GM19193 (cell line): ENCODE results near the gene PKMYT1.

Source experiments
- POLR2A ChIP-seq: IDR thresholded peaks from 4 replicates; pipeline ENCODE4 v1.6.1; 2011; ENCODE audit not compliant: insufficient read depth, insufficient read length; ENCODE audit errors: extremely low read depth

The PKMYT1 gene

GRCh38 chr16:2990891-2991290, 10.6 kb upstream of the PKMYT1 start:
- TF ChIP-seq POLR2A = no peak

DNA sequence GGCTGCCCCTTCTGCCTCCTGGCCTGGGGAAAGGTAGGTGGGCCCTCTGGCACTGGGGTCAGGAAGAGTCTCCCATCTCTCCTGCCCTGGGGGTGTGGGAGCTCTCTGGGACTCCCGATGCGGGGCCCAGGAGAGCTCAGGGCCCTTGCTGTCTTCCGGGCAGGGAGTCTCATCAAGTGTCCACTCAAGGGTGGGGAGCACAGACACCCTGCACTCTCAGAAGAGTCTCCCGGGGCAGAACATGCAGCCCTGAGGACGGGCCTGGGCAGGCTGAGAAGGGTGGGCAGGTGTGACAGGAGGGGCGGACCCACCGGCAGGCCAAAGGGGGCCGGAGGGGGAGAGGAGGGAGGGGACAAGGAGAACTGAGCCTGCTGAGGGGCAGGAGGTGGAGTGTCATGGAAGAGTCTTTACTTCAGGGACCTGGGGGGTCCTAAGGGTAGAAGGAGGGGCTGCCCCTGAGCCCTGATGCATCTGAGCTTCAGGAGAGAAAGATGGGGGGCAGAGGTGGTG, 8.4 kb upstream of the PKMYT1 start:
- no peak for TF ChIP-seq POLR2A

GRCh38 chr16:2987833-2988232, 7.6 kb upstream of the PKMYT1 start:
- no peak for TF ChIP-seq POLR2A

- no peak for TF ChIP-seq POLR2A
Observed at GRCh38 chr16:2987286-2987685, 7.0 kb upstream of the PKMYT1 start.

GRCh38 chr16:2986623-2987188, 6.5 kb upstream of the PKMYT1 start:
- no peak for TF ChIP-seq POLR2A

DNA sequence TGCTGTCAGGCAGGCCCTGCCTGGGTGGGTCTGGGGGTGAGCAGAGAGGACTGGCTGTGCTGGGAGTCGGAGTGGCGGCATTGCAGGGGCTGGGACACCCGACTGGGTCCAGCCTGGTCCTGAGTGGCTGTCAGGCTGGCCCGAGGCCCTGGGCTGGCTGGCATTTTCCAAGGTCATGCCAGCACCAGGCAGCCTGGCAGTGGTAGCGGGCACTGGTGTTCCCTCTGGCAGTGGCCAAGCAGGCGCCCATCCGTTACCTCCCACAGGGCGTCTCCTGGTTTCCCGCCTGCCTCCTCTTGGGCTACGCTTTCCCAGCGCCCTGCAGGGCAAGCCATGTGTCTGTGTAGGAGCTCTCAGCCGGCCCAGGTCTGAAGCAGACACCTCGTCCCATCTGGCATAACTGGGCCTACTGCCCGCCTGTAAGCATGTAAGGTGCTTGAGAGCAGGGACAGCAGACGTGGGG, 5.7 kb upstream of the PKMYT1 start:
- no peak for TF ChIP-seq POLR2A

DNA sequence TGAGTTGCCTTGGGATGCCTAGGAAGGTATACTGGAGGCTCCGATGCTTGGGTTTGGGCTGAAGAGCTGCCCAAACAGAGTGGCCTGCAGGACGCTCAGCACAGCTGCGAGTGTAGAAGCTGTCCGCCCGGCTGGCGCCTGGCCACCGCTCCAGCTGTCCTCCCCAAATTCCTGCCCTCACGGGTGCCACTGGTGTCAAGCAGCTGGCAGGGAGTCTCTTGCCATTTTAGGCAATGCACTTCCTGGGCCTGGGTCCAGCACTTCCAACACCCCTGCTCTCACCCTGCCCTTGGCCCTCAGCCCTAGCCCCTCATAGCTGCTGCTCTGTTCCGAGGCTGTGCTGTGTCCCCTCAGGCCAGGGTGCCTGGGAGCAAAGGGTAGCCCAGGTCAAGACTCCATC, 5.2 kb upstream of the PKMYT1 start:
- TF ChIP-seq POLR2A = no peak

DNA sequence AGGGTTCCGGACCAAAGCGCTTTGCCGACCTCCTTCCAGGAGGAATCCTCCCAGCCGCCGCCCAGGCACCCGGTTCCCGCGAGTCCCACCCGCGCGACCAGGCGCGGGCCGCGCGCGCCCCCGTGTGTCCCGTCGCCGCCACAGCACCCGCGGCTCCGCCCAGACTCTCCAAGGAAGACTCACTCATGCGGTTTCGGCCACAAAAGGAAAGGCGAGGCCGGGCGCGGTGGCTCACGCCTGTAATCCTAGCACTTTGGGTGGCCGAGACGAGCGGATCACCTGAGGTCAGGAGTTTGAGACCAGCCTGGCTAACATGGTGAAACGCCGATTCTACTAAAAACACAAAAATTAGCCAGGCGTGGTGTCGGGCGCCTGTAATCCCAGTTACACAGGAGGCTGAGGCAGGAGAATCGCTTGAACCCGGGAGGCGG, 3.5 kb upstream of the PKMYT1 start:
- no peak for TF ChIP-seq POLR2A

- no peak for TF ChIP-seq POLR2A
Observed at GRCh38 chr16:2982402-2982801, 2.2 kb upstream of the PKMYT1 start.

GRCh38 chr16:2981899-2982250, 1.6 kb upstream of the PKMYT1 start:
- no peak for TF ChIP-seq POLR2A

DNA sequence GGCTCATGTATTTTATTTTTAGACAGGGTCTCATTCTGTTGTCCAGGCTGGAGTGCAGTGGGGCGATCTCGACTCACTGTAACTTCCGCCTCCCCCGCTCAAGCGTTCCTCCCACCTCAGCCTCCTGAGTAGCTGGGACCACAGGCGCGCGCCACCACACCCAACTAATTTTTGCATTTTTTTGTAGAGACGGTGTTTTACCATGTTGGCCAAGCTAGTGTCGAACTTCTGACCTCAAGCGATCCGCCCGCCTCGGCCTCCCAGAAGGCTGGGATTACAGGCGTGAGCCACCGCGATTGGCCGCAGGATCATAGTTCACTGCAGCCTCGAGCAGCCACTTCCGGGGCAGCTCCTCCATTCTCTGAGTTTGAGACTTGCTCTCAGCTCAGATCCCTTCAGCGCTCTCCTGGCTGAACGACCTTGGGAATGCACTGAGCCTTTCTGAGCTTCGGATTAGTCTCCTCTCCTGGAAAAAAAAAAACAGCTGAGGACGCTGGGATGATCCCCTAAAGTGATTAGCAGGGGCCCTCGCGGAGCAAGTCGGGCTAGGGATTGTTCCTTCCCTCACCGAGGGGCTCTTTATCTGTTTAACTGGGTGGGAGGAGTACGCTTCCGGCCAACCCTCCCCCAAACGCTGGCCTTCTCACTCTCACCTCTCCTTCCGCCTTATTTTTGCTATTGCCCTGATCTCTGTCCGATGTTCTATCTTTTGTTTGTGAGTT, 1.1 kb upstream of the PKMYT1 start:
- TF ChIP-seq POLR2A = no peak

- TF ChIP-seq POLR2A = no peak
Observed at GRCh38 chr16:2979669-2980226, 498 bp downstream of the PKMYT1 start.

DNA sequence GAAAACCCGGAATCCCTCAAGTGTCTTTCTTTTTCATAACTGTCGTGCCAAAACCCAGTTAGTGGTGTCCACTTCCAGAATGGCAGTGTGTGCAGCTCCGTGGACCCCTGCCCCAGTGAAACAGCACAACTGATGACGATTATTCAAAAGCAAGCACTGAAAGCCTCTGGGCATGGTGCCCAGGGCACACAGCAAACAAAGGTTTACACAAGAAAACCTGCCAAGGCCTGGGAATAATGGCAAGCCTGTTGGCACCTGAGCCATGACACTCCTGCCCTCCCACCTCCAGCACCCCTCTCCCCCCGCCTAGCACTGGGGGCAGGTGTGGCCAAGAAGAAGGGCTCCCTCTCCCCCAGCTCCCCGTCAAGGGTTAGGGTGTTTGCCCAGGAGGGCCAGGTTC, 2.8 kb downstream of the PKMYT1 start:
- no peak for TF ChIP-seq POLR2A

DNA sequence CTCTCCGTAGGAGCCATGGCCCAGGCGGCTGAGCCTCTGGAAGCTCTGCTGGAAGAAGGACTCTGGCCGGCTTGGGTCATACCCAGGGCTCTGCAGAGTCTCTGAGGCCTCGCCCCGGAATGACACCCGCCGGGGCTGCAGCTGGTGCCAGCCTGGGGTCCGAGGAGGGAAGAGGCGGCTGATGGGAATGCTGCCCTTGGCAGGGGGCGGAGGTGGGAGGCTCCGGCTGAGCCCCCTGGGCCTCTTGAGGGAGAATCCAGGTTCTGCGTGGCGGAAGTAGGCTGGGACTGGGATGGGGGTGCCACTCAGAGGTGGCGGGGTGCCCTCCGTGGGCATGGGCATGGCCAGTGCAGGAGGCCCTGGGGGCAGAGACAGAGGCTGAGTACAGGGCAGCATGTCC, 3.6 kb downstream of the PKMYT1 start:
- no peak for TF ChIP-seq POLR2A

DNA sequence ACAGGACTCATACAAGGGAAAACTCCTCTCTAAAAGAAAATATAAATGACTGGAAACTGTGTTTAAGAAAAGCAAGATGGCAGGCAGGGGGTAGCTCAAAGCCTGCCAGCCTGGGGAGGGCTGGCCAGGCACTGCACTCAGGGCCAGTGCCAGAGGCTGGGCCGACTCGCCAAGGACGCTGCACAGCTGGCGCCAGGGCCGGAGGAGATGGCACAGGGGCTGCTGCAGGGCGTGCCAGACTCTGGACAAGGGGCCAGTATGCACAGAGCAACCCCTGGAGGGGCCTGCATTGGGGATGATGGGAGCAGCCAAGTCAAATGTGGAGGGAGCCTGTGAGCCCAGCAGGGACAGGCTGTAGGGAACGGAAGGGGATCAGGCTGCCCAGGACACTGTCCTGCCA, 4.0 kb downstream of the PKMYT1 start:
- TF ChIP-seq POLR2A = no peak

- TF ChIP-seq POLR2A = no peak
Observed at GRCh38 chr16:2975161-2975795, 5.0 kb downstream of the PKMYT1 start.

DNA sequence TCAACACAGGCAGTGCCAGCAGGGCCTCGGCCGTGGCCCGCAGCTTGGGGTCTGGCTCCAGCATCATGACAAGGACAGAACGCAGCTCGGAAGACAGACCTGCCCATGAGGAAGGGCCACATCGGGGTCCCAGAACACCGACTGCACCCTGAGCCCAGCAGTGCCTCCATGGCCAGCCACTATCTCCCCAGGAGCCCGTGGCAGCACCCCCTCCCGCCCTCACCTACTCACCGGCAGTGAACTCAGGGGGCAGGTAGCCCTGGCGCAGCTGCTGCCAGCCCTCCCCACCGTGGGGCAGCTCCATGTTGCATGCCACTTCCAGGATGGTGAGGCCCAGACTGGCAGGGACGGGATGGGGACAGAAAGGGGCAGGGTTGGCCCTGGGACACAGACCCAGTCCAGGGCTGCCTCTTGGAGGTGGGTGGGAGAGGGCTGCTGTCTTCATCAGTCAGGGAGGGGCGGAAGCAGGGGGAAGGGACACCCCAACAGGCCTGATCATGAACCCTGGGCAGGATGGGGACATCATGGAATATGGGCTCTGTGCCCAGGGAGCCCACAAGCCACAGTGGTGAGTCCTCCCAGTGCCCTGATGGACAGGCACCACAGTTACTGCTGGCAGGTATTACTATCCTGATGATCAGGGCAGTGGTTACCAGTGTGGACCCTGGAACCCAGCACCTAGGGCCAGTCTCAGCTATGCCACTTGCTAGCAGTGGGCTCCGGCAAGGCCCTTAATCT, 5.8 kb downstream of the PKMYT1 start:
- TF ChIP-seq POLR2A = no peak
